ENCODE measurements around the gene PMIS2. TPM values are rescaled to one million over a fixed set of nuclear protein-coding genes. Genes with fewer than 3 reads are reported as not detected.
"Not testable (repeated sequence)": the region's sequence is repeated elsewhere in the genome, so short reads cannot be mapped to it uniquely, and the experiment has no call there.

Gene PMIS2
- total RNA-seq, 2 experiments from 2014 or later: not detected

DNA sequence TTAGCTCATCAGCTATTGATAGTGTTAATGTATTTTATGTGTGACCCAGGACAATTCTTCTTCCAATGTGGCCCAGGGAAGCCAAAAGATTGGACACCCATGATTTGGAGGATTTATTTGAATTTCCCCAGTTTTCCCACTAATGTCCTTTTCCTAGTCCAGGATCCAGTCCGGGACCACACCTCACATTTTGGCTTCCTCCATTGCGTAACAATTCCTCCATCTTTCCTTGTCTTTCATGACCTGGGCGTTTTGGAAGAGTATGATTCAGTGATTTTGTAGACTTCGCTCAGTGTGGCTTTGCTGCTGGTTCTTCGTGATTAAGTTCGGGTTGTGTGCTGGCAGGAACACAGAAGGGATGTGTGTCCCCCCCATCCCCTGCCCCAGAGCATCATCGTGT lies 19.2 kb upstream of the PMIS2 start:
- H3K27me3 Mint-ChIP-seq: peaks cover 35% of the 10 kb centered on the region
- H3K36me3 Mint-ChIP-seq: no peaks in the 10 kb centered on the region
- H3K4me3 Mint-ChIP-seq: no peak overlapping the region
- intact Hi-C loops (cut with micrococcal nuclease): loop anchor here (1.0 kb wide), 1 partner anchor 19 kb away; no protein-coding TSS in a partner anchor
- DNase-seq: no peak
- ChIA-PET POLR2A (no interaction called here), CTCF (interaction anchor here (0.6 kb wide), 1 partner anchor 15 kb away, joined by 3 read pairs; no protein-coding TSS in a partner anchor)
- no peak overlapping the region for H3K27ac Mint-ChIP-seq
- no peaks in the 10 kb centered on the region for H3K9me3 Mint-ChIP-seq
- no peaks in the 10 kb centered on the region for H3K4me1 Mint-ChIP-seq (ENCODE audit: low read depth)

- Mint-ChIP-seq H3K4me1 (ENCODE audit: low read depth) (no peaks in the 10 kb centered on the region), H3K36me3 (no peaks in the 10 kb centered on the region), H3K4me3 (no peak overlapping the region), H3K9me3 (peaks cover 3% of the 10 kb centered on the region), H3K27ac (no peak overlapping the region), H3K27me3 (peaks cover 27% of the 10 kb centered on the region)
- CTCF ChIA-PET: no interaction called here
- intact Hi-C loops (cut with micrococcal nuclease): no loop called here
- POLR2A ChIA-PET: no interaction called here
- DNase-seq: no peak
Measured at GRCh38 chr19:35569281-35569781, 16.6 kb upstream of the PMIS2 start.

GRCh38 chr19:35571406-35571965 lies 14.5 kb upstream of the PMIS2 start:
- POLR2A ChIA-PET: no interaction called here
- no peak overlapping the region for H3K27ac Mint-ChIP-seq
- H3K4me3 Mint-ChIP-seq: no peak overlapping the region
- H3K36me3 Mint-ChIP-seq: peaks cover 10% of the 10 kb centered on the region
- DNase-seq: no peak
- H3K9me3 Mint-ChIP-seq: peaks cover 21% of the 10 kb centered on the region
- H3K4me1 Mint-ChIP-seq (ENCODE audit: low read depth): no peaks in the 10 kb centered on the region
- H3K27me3 Mint-ChIP-seq: peaks cover 23% of the 10 kb centered on the region
- CTCF ChIA-PET: no interaction called here
- intact Hi-C loops (cut with micrococcal nuclease): no loop called here

DNA sequence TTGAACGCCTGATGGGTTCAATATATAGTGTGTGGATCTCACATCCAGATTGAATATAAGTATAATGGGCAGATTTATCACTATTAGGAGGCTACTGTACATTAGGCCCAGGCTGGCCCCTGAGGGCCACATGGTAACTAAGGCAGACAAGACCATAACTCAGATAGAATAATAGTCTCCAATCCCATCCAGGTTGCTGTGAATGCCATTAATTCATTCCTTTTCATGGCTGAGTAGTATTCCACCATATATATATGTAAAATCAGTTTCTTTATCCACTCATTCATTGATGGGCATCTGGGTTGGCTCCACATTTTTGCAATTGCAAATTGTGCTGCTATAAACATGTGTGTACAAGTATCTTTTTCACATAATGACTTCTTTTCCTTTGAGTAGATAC lies 8.1 kb upstream of the PMIS2 start:
- Mint-ChIP-seq H3K27me3 (peaks cover 7% of the 10 kb centered on the region), H3K27ac (no peak overlapping the region), H3K9me3 (peaks cover 33% of the 10 kb centered on the region), H3K4me1 (ENCODE audit: low read depth) (no peaks in the 10 kb centered on the region), H3K36me3 (peaks cover 17% of the 10 kb centered on the region), H3K4me3 (no peak overlapping the region)
- ChIA-PET CTCF (no interaction called here), POLR2A (no interaction called here)
- intact Hi-C loops (cut with micrococcal nuclease): no loop called here
- no peak for DNase-seq

DNA sequence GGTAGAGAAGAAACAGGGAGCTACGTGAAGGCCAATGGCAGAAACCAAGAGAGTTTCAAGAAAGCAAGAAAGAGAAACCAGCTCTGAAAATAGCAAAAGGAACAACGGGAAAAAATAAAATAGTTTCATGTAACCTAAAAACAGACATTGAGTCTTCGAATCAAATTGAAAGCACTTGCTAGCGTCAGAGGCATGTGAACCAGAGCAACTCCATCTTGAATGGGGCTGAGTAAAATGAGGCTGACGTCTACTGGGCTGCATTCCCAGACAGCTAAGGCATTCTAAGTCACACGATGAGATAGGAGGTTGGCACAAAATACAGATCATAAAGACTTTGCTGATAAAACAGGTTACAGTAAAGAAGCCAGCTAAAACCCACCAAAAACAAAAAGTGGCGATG lies 7.3 kb upstream of the PMIS2 start:
- no peak for DNase-seq
- Mint-ChIP-seq H3K9me3 (peaks cover 33% of the 10 kb centered on the region), H3K36me3 (peaks cover 17% of the 10 kb centered on the region), H3K27ac (no peak overlapping the region), H3K4me1 (ENCODE audit: low read depth) (no peaks in the 10 kb centered on the region), H3K27me3 (peaks cover 7% of the 10 kb centered on the region), H3K4me3 (no peak overlapping the region)
- CTCF ChIA-PET: interaction anchor here (1.4 to 1.7 kb wide), 3 partner anchors 14 to 68 kb away, joined by 3 to 7 read pairs (median 4); no protein-coding TSS in a partner anchor
- POLR2A ChIA-PET: no interaction called here
- intact Hi-C loops (cut with micrococcal nuclease): no loop called here

- intact Hi-C loops (cut with micrococcal nuclease): no loop called here
- Mint-ChIP-seq H3K36me3 (no peaks in the 10 kb centered on the region), H3K9me3 (peaks cover 1% of the 10 kb centered on the region), H3K4me3 (no peak overlapping the region), H3K27me3 (peaks cover 12% of the 10 kb centered on the region), H3K27ac (no peak overlapping the region), H3K4me1 (ENCODE audit: low read depth) (no peaks in the 10 kb centered on the region)
- ChIA-PET POLR2A (no interaction called here), CTCF (no interaction called here)
- DNase-seq: no peak
Measured at GRCh38 chr19:35582760-35583159, 3.2 kb upstream of the PMIS2 start.

DNA sequence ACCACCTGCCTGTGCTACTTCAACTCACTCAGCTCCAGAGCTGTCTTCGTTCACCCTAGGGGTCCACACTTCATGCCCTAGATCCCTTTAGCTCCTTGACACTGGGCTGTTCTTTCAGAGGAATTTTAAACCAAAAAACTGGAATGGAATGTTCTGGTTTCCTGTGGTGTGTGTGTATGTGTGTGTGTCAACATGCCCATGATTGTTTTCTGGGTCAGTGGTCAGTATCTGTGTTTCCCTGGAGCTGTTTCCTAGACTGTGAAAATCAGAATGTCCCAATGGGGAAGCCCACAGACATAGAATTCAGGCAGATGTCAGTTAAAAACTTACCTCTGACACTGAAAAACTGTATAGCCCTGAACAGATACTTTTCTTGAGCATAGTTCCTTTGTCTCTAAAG lies 1.3 kb downstream of the PMIS2 start:
- no peak for DNase-seq
- H3K27ac Mint-ChIP-seq: no peak overlapping the region
- H3K4me1 Mint-ChIP-seq (ENCODE audit: low read depth): no peaks in the 10 kb centered on the region
- H3K9me3 Mint-ChIP-seq: no peaks in the 10 kb centered on the region
- no peaks in the 10 kb centered on the region for H3K36me3 Mint-ChIP-seq
- ChIA-PET POLR2A (no interaction called here), CTCF (interaction anchor here (1.2 to 6.3 kb wide), 2 partner anchors 39 to 77 kb away, joined by 4 to 34 read pairs; no protein-coding TSS in a partner anchor)
- no peak overlapping the region for H3K4me3 Mint-ChIP-seq
- intact Hi-C loops (cut with micrococcal nuclease): no loop called here
- H3K27me3 Mint-ChIP-seq: peaks cover 10% of the 10 kb centered on the region

DNA sequence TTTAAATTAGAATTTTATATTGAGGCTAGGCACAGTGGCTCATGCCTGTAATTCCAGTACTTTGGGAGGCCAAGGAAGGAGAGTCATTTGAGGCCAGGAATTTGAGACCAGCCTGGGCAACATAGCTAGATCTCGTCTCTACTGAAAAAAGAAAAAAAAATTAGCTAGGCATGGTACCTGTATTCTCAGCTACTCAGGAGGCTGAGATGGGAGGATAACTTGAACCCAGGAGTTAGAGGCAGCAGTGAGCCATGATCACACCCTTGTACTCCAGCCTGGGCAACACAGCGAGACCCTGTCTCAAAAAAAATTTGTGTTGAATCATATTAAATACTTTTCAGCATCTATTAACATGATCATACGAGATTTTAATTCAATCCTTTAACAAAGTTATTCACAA lies 4.9 kb downstream of the PMIS2 start:
- Mint-ChIP-seq H3K9me3 (no peaks in the 10 kb centered on the region), H3K36me3 (no peaks in the 10 kb centered on the region), H3K4me3 (no peak overlapping the region), H3K27ac (no peak overlapping the region), H3K27me3 (peaks cover 3% of the 10 kb centered on the region), H3K4me1 (ENCODE audit: low read depth) (no peaks in the 10 kb centered on the region)
- POLR2A ChIA-PET: interaction anchor here (0.7 kb wide), 1 partner anchor 47 kb away, joined by 3 read pairs; no protein-coding TSS in a partner anchor
- CTCF ChIA-PET: interaction anchor here (0.7 to 6.3 kb wide), 5 partner anchors 43 to 233 kb away, joined by 3 to 59 read pairs (median 4); partner anchors contain the start of gene FFAR3
- intact Hi-C loops (cut with micrococcal nuclease): no loop called here
- no peak for DNase-seq

DNA sequence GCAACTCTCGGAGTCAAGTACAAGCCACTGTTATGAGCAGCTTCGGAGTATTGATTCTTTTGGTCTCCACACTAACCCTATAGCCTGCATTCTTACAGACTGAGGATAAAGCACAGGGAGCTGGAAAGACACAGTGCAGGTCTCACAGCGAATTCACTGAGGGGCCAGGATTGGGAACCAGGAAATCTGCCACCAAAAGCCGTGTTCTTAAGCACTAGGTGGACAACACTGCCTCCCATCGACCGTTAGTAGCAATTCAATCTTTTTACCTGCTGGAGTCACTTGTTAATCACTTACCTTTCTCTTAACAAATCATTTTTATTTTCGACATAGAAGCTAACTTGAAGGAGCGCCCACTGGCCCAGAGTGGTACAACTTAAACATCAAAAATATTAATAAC lies 6.3 kb downstream of the PMIS2 start:
- H3K27ac Mint-ChIP-seq: no peak overlapping the region
- peaks cover 3% of the 10 kb centered on the region for H3K27me3 Mint-ChIP-seq
- intact Hi-C loops (cut with micrococcal nuclease): loop anchor here (1.0 to 2.0 kb wide), 2 partner anchors 43 to 82 kb away; no protein-coding TSS in a partner anchor
- POLR2A ChIA-PET: interaction anchor here (0.6 kb wide), 1 partner anchor 21 kb away, joined by 3 read pairs; no protein-coding TSS in a partner anchor
- CTCF ChIA-PET: interaction anchor here (0.8 to 6.3 kb wide), 12 partner anchors 8 to 234 kb away, joined by 3 to 59 read pairs (median 4); partner anchors contain the start of genes ATP4A and FFAR3
- H3K4me3 Mint-ChIP-seq: no peak overlapping the region
- no peaks in the 10 kb centered on the region for H3K9me3 Mint-ChIP-seq
- no peaks in the 10 kb centered on the region for H3K36me3 Mint-ChIP-seq
- H3K4me1 Mint-ChIP-seq (ENCODE audit: low read depth): peaks cover 5% of the 10 kb centered on the region
- DNase-seq: peak; percentile 30

DNA sequence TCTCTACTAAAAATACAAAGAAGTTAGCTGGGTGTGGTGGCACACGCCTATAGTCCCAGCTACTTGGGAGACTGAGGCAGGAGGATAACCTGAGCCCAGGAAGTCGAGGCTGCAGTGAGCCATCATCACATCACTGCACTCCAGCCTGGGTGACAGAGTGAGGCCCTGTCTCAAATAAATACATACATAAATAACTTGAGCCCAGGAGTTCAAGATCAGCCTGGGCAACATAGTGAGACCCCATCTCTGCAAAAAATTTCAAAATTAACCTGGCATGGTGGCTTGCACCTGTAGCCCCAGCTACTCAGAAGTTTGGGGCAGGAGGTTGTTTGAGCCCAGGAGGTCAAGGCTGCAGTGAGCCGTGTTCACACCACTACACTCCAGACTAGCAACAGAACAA lies 9.1 kb downstream of the PMIS2 start:
- H3K9me3 Mint-ChIP-seq; POLR2A ChIA-PET; DNase-seq; intact Hi-C loops (cut with micrococcal nuclease); H3K4me3 Mint-ChIP-seq; H3K27ac Mint-ChIP-seq; H3K36me3 Mint-ChIP-seq; H3K4me1 Mint-ChIP-seq (ENCODE audit: low read depth); H3K27me3 Mint-ChIP-seq: not testable (repeated sequence)
- CTCF ChIA-PET: interaction anchor here (0.6 kb wide), 1 partner anchor 78 kb away, joined by 3 read pairs; no protein-coding TSS in a partner anchor

DNA sequence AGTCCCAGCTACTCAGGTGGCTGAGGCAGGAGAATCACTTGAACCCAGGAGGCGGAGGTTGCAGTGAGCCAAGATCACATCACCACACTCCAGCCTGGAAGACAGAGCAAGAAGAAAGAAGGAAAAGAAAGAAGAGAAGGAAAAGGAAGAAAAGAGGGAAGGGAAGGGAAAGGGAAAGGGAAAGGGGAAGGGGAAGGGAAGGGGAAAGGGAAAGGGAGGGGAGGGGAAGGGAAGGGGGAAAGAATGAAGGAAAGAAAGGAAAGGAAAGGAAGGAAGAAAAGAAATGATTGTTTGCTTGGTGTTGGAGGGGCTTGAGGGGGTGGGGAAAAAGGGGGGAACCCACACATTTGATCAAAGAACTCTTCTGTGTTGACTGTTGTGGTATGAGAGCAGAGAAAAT lies 10.0 kb downstream of the PMIS2 start:
- Mint-ChIP-seq H3K36me3 (no peaks in the 10 kb centered on the region), H3K4me1 (ENCODE audit: low read depth) (peaks cover 5% of the 10 kb centered on the region), H3K4me3 (no peak overlapping the region), H3K27ac (no peak overlapping the region), H3K9me3 (no peaks in the 10 kb centered on the region), H3K27me3 (peaks cover 4% of the 10 kb centered on the region)
- ChIA-PET CTCF (no interaction called here), POLR2A (no interaction called here)
- intact Hi-C loops (cut with micrococcal nuclease): no loop called here
- no peak for DNase-seq

DNA sequence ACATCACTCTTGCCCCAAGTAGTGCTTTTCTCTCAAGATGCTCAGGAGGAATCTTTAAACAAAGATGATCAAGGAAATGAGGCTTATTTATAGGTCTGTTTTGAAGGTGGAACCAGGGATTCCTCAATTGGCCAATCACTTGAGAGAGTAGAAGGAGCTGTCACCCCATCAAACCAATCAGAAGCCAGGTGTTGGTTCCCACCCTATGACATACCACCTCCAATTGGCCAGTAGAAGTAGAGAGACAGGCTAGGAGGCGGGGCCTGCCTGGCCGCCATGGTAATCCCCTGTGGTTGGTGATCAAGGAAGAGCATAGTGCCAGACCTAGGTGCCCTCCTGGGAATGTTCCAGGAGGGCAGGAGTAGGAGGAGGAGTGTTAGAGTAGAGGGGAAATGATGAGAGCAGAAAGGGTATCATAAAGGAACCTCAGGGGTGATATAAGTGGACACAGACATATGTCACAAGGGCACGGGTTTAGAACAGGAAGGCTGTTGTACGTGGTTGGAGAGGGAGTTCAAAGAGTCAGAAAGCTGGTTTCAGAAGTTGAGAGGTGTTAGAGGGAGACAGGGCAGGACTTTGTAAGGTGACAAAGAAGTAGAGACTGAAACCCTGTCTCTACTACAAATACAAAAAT lies 10.5 kb downstream of the PMIS2 start:
- DNase-seq: peak; percentile 47
- no peaks in the 10 kb centered on the region for H3K9me3 Mint-ChIP-seq
- peaks cover 4% of the 10 kb centered on the region for H3K27me3 Mint-ChIP-seq
- H3K4me3 Mint-ChIP-seq: no peak overlapping the region
- no peaks in the 10 kb centered on the region for H3K36me3 Mint-ChIP-seq
- peaks cover 5% of the 10 kb centered on the region for H3K4me1 Mint-ChIP-seq (ENCODE audit: low read depth)
- intact Hi-C loops (cut with micrococcal nuclease): no loop called here
- H3K27ac Mint-ChIP-seq: no peak overlapping the region
- ChIA-PET CTCF (interaction anchor here (2.9 kb wide), 1 partner anchor 48 kb away, joined by 10 read pairs; no protein-coding TSS in a partner anchor), POLR2A (no interaction called here)

All from activated CD4-positive, alpha-beta memory T cell treated with anti-CD3 and anti-CD28 coated beads for 36 hours (primary cell).